MCF 10A (cell line): Measurements from ENCODE around the gene PRDM8. TPM values are rescaled to one million over a fixed set of nuclear protein-coding genes. Genes with fewer than 3 reads are reported as not detected.

Source experiments
- BruUV-seq: library from RNA; stranded (reverse); fragments of 400-500 nt; replicated peaks from 2 replicates; lab custom pipeline; 2021; lab: Mats Ljungman, UMichigan
- CTCF ChIA-PET: fragments of 300-600 bp; sonication (Branson Sonifier 250); formaldehyde crosslinking; extraction: SDS; loops from one replicate; lab custom pipeline; 2021; ENCODE audit warnings: antibody characterized with exemption, inconsistent platforms; lab: Yijun Ruan, JAX
- POLR2A ChIA-PET: fragments of 300-600, 350-650 bp; sonication (Branson Sonifier 250); formaldehyde crosslinking; extraction: SDS; loops from one replicate; lab custom pipeline; 2020; ENCODE audit warnings: antibody characterized with exemption, inconsistent platforms; lab: Yijun Ruan, JAX
- DNase-seq: peaks from one replicate; pipeline ENCODE4 v3.0.0-alpha.2; 2018; ENCODE audit not compliant: unreplicated experiment
- H3K27ac Mint-ChIP-seq: one replicate; pipeline ENCODE4 v1.8.0; 2022; ENCODE audit warnings: mild to moderate bottlenecking, low read depth, mixed read lengths; ENCODE audit not compliant: unreplicated experiment
- H3K27me3 Mint-ChIP-seq: one replicate; pipeline ENCODE4 v1.8.0; 2022; ENCODE audit warnings: mixed read lengths; ENCODE audit not compliant: insufficient read depth, unreplicated experiment
- H3K36me3 Mint-ChIP-seq: one replicate; pipeline ENCODE4 v1.8.0; 2022; ENCODE audit warnings: mild to moderate bottlenecking, moderate library complexity, mixed read lengths; ENCODE audit not compliant: insufficient read depth, unreplicated experiment
- H3K4me1 Mint-ChIP-seq: one replicate; pipeline ENCODE4 v1.8.0; 2022; ENCODE audit warnings: mixed read lengths; ENCODE audit not compliant: insufficient read depth, unreplicated experiment
- H3K4me3 Mint-ChIP-seq: one replicate; pipeline ENCODE4 v1.8.0; 2022; ENCODE audit warnings: mild to moderate bottlenecking, moderate library complexity, mixed read lengths; ENCODE audit not compliant: unreplicated experiment
- H3K9me3 Mint-ChIP-seq: one replicate; pipeline ENCODE4 v1.8.0; 2022; ENCODE audit warnings: mixed read lengths; ENCODE audit not compliant: unreplicated experiment
- intact Hi-C: fragments of 100-400 bp; cut with micrococcal nuclease; formaldehyde crosslinking; loops from 2 replicates; pipeline ENCODE4 v1.14.1; 2022
- total RNA-seq: library from RNA; stranded (reverse); gene quantifications from 2 replicates; pipeline ENCODE4 v1.2.3, GENCODE V29; 2022
- TF ChIP-seq, protein P1 (sequence below): fragments of 200-600 bp; IDR thresholded peaks from one replicate; pipeline ENCODE4 v1.8.0; 2022; ENCODE audit warnings: antibody characterized with exemption, mild to moderate bottlenecking; ENCODE audit not compliant: unreplicated experiment

PRDM8 gene
- total RNA-seq, 1 experiment from 2014 or later, result 4.9 TPM

DNA sequence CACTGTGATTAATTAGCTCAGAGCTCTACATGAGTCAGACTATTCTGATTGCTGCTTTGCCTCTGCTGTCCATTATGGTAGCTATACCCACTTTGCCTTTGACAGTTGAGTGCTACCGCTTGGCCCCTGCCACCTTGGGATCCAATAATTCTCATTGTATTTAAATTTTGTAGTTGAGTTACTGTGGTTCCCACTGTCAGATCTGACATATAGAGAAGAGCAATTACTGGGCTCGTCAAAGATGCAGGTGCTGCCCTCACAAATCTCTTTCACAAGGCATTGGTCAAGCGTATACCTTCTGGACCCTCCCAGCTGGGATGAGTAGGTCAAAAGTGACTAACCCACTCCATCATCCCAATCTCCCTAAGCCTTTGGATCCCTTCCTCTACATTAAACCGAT, 18.3 kb upstream of the PRDM8 start:
- Mint-ChIP-seq H3K9me3 (no peaks in the 10 kb centered on the region), H3K36me3 (no peaks in the 10 kb centered on the region), H3K27ac (no peak overlapping the region), H3K27me3 (no peaks in the 10 kb centered on the region), H3K4me3 (no peak overlapping the region), H3K4me1 (peaks cover 22% of the 10 kb centered on the region)
- intact Hi-C loops, result no loop called here
- DNase-seq, result no peak
- no TSS peak for BruUV-seq
- TF ChIP-seq, protein P1, sequence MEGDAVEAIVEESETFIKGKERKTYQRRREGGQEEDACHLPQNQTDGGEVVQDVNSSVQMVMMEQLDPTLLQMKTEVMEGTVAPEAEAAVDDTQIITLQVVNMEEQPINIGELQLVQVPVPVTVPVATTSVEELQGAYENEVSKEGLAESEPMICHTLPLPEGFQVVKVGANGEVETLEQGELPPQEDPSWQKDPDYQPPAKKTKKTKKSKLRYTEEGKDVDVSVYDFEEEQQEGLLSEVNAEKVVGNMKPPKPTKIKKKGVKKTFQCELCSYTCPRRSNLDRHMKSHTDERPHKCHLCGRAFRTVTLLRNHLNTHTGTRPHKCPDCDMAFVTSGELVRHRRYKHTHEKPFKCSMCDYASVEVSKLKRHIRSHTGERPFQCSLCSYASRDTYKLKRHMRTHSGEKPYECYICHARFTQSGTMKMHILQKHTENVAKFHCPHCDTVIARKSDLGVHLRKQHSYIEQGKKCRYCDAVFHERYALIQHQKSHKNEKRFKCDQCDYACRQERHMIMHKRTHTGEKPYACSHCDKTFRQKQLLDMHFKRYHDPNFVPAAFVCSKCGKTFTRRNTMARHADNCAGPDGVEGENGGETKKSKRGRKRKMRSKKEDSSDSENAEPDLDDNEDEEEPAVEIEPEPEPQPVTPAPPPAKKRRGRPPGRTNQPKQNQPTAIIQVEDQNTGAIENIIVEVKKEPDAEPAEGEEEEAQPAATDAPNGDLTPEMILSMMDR, result no peak
- CTCF ChIA-PET, result interaction anchor here (0.9 to 1.3 kb wide), 4 partner anchors 11 to 106 kb away, joined by 3 to 7 read pairs (median 4); partner anchors contain the start of gene ANTXR2
- POLR2A ChIA-PET, result no interaction called here

DNA sequence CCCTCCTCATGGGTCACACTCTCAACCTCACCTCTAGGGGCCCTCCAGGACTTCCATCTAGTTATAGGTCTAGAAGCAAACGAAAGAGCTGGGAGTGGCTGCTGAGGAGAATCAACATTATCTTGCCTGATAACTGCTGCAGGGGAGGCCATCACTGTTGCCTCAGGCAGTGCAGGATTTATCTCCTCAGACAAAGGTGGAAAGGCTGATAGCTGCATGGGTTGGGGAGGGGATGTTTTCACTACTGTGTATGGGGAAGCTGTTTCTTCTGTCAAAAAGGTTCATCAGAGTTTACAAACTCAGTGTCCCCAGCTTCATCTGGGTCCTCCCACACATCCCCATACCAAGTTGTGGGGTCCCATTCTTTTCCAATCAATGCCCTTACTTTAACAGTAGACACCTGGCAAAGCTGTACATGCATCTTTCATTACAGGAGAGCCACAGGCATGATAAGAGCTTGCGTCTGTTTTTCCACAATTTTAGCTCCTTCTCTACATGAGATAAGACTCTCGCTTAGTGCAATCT, 17.6 kb upstream of the PRDM8 start:
- H3K36me3 Mint-ChIP-seq, result no peaks in the 10 kb centered on the region
- no peak overlapping the region for H3K27ac Mint-ChIP-seq
- no peaks in the 10 kb centered on the region for H3K27me3 Mint-ChIP-seq
- peaks cover 18% of the 10 kb centered on the region for H3K4me1 Mint-ChIP-seq
- no TSS peak for BruUV-seq
- no peak for DNase-seq
- intact Hi-C loops, result loop anchor here (10.0 kb wide), 1 partner anchor 1135 kb away; no protein-coding TSS in a partner anchor
- H3K4me3 Mint-ChIP-seq, result no peak overlapping the region
- TF ChIP-seq, protein P1, result no peak
- ChIA-PET CTCF (interaction anchor here (0.5 to 1.3 kb wide), 4 partner anchors 12 to 1169 kb away, joined by 3 to 4 read pairs (median 3); partner anchors contain the start of gene ANTXR2), POLR2A (no interaction called here)
- no peaks in the 10 kb centered on the region for H3K9me3 Mint-ChIP-seq

DNA sequence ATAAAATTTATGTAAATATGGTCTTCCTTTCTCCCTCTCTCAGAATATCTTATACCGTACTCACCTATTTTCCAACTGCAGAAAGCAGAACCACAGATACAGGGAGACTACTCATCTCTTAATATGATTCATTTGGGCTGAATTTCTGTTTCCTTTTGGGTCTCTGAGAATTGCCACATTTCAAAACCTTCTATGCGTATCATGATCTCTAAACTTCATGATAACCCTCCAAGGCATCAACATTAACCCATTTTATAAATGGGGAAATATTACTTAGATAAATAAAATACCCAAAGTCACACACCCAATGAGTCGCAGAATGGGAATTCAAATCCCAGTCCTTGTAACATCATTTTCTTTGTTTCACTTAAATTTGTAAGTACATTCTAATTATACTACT, 16.6 kb upstream of the PRDM8 start:
- intact Hi-C loops, result loop anchor here (10.0 kb wide), 1 partner anchor 1136 kb away; no protein-coding TSS in a partner anchor
- H3K4me3 Mint-ChIP-seq, result no peak overlapping the region

More for the DNA sequence above, 16.6 kb upstream of the PRDM8 start:
- H3K27me3 Mint-ChIP-seq, result no peaks in the 10 kb centered on the region
- no peak overlapping the region for H3K27ac Mint-ChIP-seq
- ChIA-PET POLR2A (interaction anchor here (1.2 to 1.8 kb wide), 2 partner anchors 31 to 32 kb away, joined by 3 to 4 read pairs; no protein-coding TSS in a partner anchor), CTCF (interaction anchor here (0.6 to 3.1 kb wide), 4 partner anchors 13 to 54 kb away, joined by 3 to 18 read pairs (median 4); no protein-coding TSS in a partner anchor)
- no peaks in the 10 kb centered on the region for H3K9me3 Mint-ChIP-seq
- TF ChIP-seq, protein P1, result no peak
- H3K4me1 Mint-ChIP-seq, result peaks cover 24% of the 10 kb centered on the region
- no peak for DNase-seq
- no TSS peak for BruUV-seq
- H3K36me3 Mint-ChIP-seq, result no peaks in the 10 kb centered on the region
